Stomach (tissue), 9 donors: ENCODE data around the gene PHLDB1. TPM values are rescaled to one million over a fixed set of nuclear protein-coding genes. Genes with fewer than 3 reads are reported as not detected.

Experiments used
- DNase-seq, 2 donors: peaks; one replicate each; pipeline versions ENCODE4 v3.0.0 to v3.0.0-alpha.2; 2013 to 2019
- H3K27ac ChIP-seq, 5 donors: fragments of 200-600 bp in 4 of 5; sonication (generic) in 4 of 5; one replicate each; pipeline ENCODE4 v1.5.1; 2013 to 2019; ENCODE audit warnings: mild to moderate bottlenecking in 1 of 5, moderate library complexity in 1 of 5
- H3K27me3 ChIP-seq, 3 donors: fragments of 200-600 bp; sonication (generic); one replicate each; pipeline ENCODE4 v1.5.1; 2017 to 2019; ENCODE audit warnings: mixed run types in 1 of 3
- H3K36me3 ChIP-seq, 4 donors: fragments of 200-600 bp; sonication (generic); 1 replicate in 3 of 4; 2 replicates in 1 of 4; pipeline ENCODE4 v1.5.1; 2016 to 2019
- H3K4me1 ChIP-seq, 4 donors: fragments of 200-600 bp; sonication (generic); one replicate each; pipeline ENCODE4 v1.5.1; 2016 to 2019
- H3K4me3 ChIP-seq, 4 donors: fragments of 200-600 bp; sonication (generic) in 3 of 4; one replicate each; pipeline ENCODE4 v1.5.1; 2016 to 2019; ENCODE audit warnings: mild to moderate bottlenecking in 1 of 4
- H3K9me3 ChIP-seq, 4 donors: fragments of 200-600 bp; sonication (generic); one replicate each; pipeline ENCODE4 v1.5.1; 2016 to 2019
- CTCF ChIP-seq, 7 experiments: fragments of 450-650 bp in 4 of 7; fragments of 200-600 bp in 3 of 7; sonication (generic) in 3 of 7; IDR thresholded peaks; one replicate each; pipeline ENCODE4 v1.5.1; 2016 to 2019; ENCODE audit warnings: antibody characterized with exemption in 7 of 7, control low read depth in 2 of 7, mild to moderate bottlenecking in 1 of 7
- EP300 ChIP-seq: sonication (generic); formaldehyde crosslinking; IDR thresholded peaks from one replicate; pipeline ENCODE4 v1.6.1; 2017; ENCODE audit warnings: antibody characterized with exemption
- POLR2A ChIP-seq, 4 donors: fragments of 450-650 bp; IDR thresholded peaks; one replicate each; pipeline ENCODE4 v1.6.1; 2016; ENCODE audit warnings: antibody characterized with exemption in 4 of 4, control low read depth in 2 of 4, mild to moderate bottlenecking in 1 of 4, moderate library complexity in 1 of 4
- POLR2AphosphoS5 ChIP-seq, 3 donors: sonication (generic); formaldehyde crosslinking; IDR thresholded peaks; one replicate each; pipeline ENCODE4 v1.6.1; 2016; ENCODE audit warnings: antibody characterized with exemption in 3 of 3
- WGBS, 5 donors: extraction: QIAGEN DNeasy Blood & Tissue Kit in 3 of 5; methylation state at CpG; one replicate each; pipeline versions ENCODE4 v1.1.5 to v1.1.7; 2013 to 2018; 5-methylcytosine and 5-hydroxymethylcytosine counted together
- intact Hi-C: fragments of 100-400 bp; cut with DNase I; formaldehyde crosslinking; loops from one replicate; pipeline ENCODE4 v1.15.1; 2023; ENCODE audit warnings: low total_unique reads
- polyA plus RNA-seq, 3 donors: library from polyadenylated mRNA; stranded (reverse); fragments of 200-250 nt; gene quantifications; one replicate each; pipeline ENCODE4 v1.2.3, GENCODE V29; 2013
- total RNA-seq, 5 donors: library from RNA; depleted of rRNA; stranded (reverse); fragments of >200 nt; gene quantifications; one replicate each; pipeline versions ENCODE4 v1.1.0 to v1.2.3, GENCODE V29; 2014 to 2016
- donor health status: healthy with polysubstance abuse.
- donor health status: Bipolar disorder and iron deficiency.
- donor health status: healthy.

Gene PHLDB1
- total and polyA plus RNA-seq, 8 donors = 28.4 to 291 (median 41.4) TPM

- peaks cover 0 to 6% (median 0%) of the 10 kb centered on the region in 3 donors for H3K27me3 ChIP-seq
- no peaks in the 10 kb centered on the region for H3K9me3 ChIP-seq
- no peak for TF ChIP-seq POLR2A (IDR thresholded peaks at IDR 0.05)
- no peak for TF ChIP-seq POLR2AphosphoS5 (IDR thresholded peaks at IDR 0.05)
- no peak for TF ChIP-seq EP300
- no peak for TF ChIP-seq CTCF (IDR thresholded peaks at IDR 0.05)
- whole genome bisulfite sequencing, 5 donors = 68 to 76% (median 72%) methylated on average over 10 to 14 of the region's 14 CpGs
- intact Hi-C loops = loop anchor here (5.0 kb wide), 1 partner anchor 53 kb away; the partner anchor contains the start of gene PHLDB1
- peaks cover 3 to 31% (median 30%) of the 10 kb centered on the region in 4 donors for H3K36me3 ChIP-seq
- DNase-seq = peak in 1 of 2 donors; percentile 26
- no peak overlapping the region for H3K27ac ChIP-seq
- H3K4me3 ChIP-seq = no peak overlapping the region
- H3K4me1 ChIP-seq = peaks cover 8 to 16% (median 14%) of the 10 kb centered on the region in 4 donors
Observed at GRCh38 chr11:118659953-118660680, 52.7 kb downstream of the PHLDB1 start.

- Histone ChIP-seq H3K36me3 (peaks cover 3 to 24% (median 23%) of the 10 kb centered on the region in 4 donors), H3K27me3 (peaks cover 0 to 6% (median 0%) of the 10 kb centered on the region in 3 donors), H3K4me1 (peaks cover 8 to 16% (median 14%) of the 10 kb centered on the region in 4 donors), H3K27ac (no peak overlapping the region), H3K4me3 (no peak overlapping the region), H3K9me3 (no peaks in the 10 kb centered on the region)
- peak in 1 of 2 donors; percentile 52 for DNase-seq
- TF ChIP-seq POLR2A (IDR thresholded peaks at IDR 0.05) = no peak
- intact Hi-C loops = no loop called here
- 68 to 92% (median 81%) methylated on average over 5 to 7 of the region's 7 CpGs for whole genome bisulfite sequencing, 5 donors
Observed at GRCh38 chr11:118660681-118661424, 53.4 kb downstream of the PHLDB1 start.

- Histone ChIP-seq H3K9me3 (no peaks in the 10 kb centered on the region), H3K36me3 (peaks cover 0 to 16% (median 15%) of the 10 kb centered on the region in 4 donors), H3K4me1 (peaks cover 8 to 16% (median 14%) of the 10 kb centered on the region in 4 donors), H3K27ac (no peak overlapping the region), H3K27me3 (peaks cover 0 to 6% (median 0%) of the 10 kb centered on the region in 3 donors), H3K4me3 (no peak overlapping the region)
- intact Hi-C loops = no loop called here
- TF ChIP-seq EP300 (no peak), POLR2AphosphoS5 (IDR thresholded peaks at IDR 0.05) (no peak), CTCF (IDR thresholded peaks at IDR 0.05) (no peak), POLR2A (IDR thresholded peaks at IDR 0.05) (no peak)
- DNase-seq = no peak
- 82 to 91% (median 88%) methylated on average over 11 to 19 of the region's 19 CpGs for WGBS, 5 donors
Observed at GRCh38 chr11:118661425-118662301, 54.2 kb downstream of the PHLDB1 start.

GRCh38 chr11:118662401-118663271 lies 55.2 kb downstream of the PHLDB1 start:
- no peak for TF ChIP-seq EP300
- no peak for TF ChIP-seq CTCF (IDR thresholded peaks at IDR 0.05)
- TF ChIP-seq POLR2AphosphoS5 (IDR thresholded peaks at IDR 0.05) = no peak
- no peak for TF ChIP-seq POLR2A (IDR thresholded peaks at IDR 0.05)
- H3K27me3 ChIP-seq = peaks cover 0 to 6% (median 0%) of the 10 kb centered on the region in 3 donors
- H3K4me1 ChIP-seq = peaks cover 8 to 16% (median 14%) of the 10 kb centered on the region in 4 donors
- no peak overlapping the region for H3K27ac ChIP-seq
- no peak for DNase-seq
- intact Hi-C loops = no loop called here
- peaks cover 0 to 6% (median 5%) of the 10 kb centered on the region in 4 donors for H3K36me3 ChIP-seq
- WGBS, 5 donors = 73 to 82% (median 81%) methylated on average over 4 to 8 of the region's 8 CpGs
- H3K4me3 ChIP-seq = no peak overlapping the region
- no peaks in the 10 kb centered on the region for H3K9me3 ChIP-seq
